ENCODE data around the gene TMEM183A.

The TMEM183A gene

DNA sequence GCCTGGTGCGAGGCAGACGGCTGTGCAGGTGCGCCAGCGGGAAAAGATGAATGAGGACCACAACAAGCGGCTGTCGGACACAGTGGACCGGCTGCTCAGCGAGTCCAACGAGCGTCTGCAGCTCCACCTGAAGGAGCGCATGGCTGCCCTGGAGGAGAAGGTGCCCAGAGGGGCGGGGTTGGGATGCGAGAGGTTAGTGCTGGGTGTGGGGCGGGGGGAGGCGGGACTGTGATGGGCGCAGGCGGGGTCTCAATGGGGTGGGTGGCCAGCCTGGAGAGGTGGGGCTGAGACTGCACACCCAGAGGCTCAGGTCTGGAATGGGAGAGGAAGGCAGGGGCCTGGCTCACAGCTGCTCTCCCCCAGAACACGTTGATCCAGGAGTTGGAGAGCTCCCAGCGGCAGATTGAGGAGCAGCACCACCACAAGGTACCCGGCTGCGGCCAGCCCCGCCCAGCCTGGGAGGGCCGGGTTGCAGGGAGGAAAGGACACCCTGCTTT is 41.4 kb downstream of the TMEM183A start:
- DNase-seq: no peak

DNA sequence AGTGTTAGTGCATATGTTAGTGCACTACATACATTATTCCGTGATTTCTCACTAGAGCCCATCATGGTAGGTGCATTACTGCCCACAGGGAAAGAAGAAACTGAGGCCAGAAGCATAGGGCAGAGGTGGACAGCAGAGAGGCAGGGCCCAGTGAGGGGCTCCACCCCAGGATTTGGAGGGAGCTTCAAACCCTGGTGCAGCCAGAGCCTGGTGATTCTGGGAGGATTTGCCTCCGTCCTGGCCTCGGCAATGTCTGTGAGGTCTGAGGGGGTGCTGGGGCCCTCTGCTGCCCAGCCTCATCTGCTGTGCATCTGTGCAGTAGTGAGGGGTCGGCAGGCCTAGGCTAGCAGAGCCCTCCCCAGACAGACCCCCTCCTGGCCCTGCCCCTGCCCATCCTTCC is 41.9 kb downstream of the TMEM183A start:
- DNase-seq: no peak

DNA sequence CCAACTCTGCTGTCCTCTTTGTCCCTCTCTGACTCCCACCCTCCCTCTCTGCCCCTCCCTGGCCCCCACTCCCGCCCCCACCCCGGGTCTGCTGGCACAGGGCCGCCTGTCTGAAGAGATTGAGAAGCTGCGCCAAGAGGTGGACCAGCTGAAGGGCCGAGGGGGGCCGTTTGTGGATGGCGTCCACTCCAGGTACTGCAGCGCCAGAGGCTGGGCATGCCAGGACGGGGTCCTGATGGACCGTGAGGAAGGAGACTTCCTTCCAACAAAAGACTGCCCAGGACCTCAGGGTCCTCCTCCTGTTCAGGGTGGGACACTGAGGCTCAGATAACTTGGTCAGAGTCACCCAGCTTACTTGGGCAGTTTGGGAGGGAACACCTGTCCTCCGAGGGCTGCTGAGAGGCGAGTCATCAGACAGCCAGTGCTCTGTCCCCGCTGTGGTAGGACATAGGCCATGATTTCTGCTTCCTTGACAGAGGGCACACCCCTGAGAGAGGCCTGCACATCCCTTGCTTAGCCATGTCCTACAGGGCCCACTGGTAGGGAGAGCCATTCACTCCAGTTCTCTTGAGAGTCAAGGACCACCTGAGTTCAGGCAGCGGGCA is 42.5 kb downstream of the TMEM183A start:
- no peak for DNase-seq

DNA sequence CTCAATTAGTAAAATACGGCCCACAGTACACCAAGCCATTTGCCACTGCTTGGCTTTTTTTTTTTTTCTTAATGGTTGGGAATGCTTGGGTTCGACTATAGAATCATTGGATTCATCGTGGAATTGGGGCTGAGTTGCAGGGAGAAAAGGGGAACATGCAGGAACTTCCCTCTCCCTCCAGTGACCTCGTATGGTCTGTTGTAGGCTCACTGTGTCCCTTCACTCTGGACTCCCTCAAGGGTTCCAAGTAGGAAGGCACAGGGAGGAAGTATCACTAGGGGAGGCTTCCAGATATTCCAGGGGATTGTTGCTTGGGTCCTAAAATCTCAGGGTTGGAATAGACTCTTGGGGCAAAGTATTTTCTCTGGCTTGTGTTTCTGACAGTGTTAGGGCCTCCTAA is 43.7 kb downstream of the TMEM183A start:
- no peak for DNase-seq

DNA sequence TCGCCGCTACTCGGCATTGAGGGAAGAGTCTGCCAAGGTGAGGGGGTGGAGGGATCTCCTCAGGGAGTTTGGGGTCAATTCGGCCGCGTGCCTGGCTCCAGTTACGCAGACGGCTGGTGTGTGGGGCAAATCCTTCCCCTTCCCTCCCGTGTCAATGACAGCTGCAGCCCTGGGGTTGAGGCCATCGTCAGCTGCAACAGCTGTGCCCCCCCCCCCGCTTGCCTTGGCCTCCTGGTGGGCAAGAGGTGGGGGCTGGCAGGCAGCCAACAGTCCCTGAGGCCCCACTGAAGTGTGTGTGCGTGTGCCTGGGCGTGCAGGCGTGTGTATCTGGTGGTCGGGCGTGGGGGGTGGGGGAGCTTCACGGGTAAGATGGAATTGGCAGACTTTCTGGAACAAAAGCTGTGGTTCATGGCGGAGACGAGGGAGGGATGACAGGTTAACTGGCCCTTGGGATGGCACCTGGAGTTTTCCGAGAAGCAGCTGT is 44.7 kb downstream of the TMEM183A start:
- DNase-seq: no peak

DNA sequence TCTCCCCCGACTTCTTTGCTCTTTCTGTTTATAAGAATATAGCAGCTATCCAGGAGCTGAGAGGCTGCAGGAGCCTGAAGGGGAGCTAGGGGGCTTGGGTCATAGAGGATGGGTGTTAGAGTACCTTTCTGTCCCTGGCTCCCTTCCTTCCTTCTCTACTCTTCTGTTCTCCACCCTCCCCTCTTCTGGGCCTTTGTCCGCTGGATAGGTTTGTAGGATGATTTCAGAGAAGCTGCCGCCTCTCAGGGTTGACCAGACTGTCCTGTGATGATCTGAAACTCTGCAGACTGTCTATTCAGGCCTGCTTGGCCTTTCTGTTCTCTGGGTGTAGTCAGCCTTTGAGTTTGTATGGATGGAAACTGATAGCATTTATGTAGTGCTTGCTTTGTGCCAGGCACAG is 45.4 kb downstream of the TMEM183A start:
- no peak for DNase-seq

DNA sequence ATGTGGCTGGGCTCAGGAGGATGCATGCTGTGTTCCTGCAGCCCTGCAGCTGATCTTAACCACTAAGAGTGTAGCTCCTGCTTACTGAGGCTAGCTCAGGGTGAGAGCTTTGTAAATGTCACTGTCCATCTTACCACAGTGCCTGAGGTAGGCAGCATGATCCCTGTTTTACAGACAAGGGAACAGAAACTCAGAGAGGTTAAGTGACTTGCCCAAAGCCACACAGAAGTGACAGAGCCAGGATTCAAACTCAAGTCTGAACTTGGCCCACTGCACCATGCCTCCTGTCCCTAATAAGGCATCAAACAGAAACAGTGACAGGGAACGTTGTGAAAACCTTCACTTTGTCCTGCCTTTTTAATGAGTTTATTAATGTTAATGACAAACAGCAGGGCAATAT is 47.0 kb downstream of the TMEM183A start:
- DNase-seq: no peak

DNA sequence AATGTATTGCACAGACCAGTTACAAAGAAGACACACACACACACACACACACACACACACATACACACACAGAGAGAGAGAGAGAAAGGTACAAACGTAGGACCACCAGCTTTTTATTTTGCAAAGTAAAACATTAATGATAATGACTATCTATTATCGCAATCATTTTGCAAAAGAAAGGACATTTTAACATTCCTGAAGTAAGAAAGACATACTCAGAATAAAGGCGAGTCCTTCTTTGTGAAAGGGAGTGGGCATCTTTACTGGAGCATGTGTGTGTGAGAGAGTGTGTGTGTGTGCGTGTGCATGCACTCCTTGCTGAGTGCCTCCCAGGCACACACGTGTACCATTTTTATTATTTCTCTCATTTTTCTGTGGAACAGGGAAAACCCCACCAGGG is 47.5 kb downstream of the TMEM183A start:
- no peak for DNase-seq

DNA sequence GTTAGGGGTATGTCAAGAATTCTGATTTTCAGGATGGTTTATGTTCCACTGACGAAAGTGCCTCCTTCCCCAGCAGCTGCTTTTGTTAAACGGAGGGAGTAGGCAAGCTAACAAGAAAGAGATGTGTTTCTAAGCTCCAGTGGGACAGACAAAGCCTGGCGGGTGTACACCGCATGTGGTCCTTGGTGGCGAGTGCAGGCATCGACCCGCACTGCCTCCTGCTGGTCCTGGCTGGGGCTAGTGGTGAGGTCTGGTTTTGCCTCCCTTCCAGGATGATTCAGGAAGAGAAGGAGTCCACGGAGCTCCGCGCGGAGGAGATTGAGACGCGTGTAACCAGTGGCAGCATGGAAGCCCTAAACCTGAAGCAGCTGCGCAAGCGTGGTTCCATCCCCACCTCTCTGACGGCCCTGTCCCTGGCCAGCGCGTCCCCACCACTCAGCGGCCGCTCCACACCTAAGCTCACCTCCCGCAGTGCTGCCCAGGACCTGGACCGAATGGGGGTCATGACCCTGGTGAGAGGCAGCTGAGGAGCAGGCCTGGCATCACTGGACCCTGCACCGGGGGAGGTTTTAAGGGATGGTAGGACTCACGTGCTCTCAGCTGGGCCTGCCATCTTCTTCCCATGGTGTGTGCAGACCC is 48.1 kb downstream of the TMEM183A start:
- DNase-seq: no peak

DNA sequence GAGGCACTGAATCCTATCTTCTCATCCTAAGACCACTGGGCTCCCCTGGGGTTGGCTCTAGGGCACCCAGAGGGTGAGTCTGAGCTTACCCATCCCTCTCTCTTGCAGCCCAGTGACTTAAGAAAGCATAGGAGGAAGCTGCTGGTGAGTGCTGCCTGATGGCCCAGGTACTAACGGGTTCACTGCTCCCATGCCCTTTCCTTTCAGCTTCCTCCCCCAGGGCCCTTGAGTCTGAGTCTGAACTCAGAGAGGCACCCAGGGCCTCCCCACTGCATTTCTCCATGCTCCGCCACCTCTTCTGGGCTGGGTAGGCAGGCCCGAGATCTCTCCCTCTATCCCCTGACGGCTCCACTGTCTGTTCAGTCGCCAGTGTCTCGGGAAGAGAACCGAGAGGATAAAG is 48.8 kb downstream of the TMEM183A start:
- no peak for DNase-seq

DNA sequence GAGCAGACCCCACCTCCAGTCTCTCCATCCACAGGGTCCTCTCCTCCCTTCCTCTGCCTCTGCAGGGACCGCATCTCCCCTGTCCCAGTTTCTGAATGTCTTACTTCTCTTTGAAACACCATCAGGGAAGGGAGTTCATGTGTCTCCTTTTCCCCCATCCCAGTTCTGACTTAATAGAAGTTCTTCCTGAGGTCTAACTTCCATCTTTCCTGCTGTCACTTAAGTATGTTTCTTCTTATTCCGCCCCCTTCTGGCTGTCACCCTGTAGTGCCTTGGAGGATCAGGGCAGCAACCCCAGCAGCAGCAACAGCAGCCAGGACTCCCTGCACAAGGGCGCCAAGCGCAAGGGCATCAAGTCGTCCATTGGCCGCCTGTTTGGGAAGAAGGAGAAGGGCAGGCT is 49.3 kb downstream of the TMEM183A start:
- no peak for DNase-seq

DNA sequence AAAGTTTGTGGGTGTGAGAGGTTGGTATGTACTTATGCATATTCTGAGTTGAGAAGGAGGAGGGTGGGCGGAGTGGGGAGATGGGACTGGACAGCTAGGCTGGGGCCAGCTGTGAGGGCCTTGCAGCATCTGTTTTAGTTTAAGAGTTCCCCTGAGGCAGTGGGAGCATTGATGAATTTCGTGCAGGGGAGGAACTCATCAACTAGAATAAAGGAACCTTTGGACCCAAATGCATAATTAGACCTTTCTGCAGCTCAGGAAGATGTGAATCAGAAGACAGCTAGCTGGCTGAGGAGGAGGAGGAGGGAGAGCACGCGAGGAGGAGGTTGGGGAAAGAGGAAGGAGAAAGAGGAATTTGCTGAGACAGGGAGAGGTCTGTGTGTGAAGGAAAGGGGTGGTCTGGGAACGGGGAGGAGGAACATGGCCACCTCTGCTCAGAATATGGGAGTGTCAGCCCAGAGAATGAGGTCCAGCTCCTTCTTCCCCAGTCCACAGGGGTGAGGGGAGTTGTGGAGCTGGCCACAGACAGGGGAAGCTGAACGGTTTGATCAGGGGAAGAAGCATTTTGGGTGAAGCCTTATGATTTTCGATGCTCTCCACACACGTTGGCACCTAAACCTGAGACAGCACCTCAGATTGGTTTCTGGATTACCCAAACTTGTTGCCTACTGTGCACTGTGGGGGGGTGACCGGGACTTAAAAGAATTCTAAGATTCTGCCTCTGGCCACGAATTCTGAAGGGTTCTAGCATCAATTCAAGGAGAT is 50.9 kb downstream of the TMEM183A start:
- no peak for DNase-seq

DNA sequence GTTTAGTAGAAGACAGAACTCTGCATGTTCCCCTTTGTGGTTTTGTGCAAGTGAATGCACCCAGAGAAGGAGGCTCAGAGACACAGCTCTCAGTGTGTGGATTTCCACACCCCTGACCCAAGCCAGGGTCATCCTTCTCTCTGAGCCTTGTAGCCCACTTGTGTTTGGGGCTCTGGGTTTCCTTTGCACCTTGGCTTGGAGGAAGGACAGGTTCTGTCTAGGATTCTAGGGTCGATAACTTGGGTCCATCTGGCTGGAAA is 51.4 kb downstream of the TMEM183A start:
- DNase-seq: no peak

DNA sequence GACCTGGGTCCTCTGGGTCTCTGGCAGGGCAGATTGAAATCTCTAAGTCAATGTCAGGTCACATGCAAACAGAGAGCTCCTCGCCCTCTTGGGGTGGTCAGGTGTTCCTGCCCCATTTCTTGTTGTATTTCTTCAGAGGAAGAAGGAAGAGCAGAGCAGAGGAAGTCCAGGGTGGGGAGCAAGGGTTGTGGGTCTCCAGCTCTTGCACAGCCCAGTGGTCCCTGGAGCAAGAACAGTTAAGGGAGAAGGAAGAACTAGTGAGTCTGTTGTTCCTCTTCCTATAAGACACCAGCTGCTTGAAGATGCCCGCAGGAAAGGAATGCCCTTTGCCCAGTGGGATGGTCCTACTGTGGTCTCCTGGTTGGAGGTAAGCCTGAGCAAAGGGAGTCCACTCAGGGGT is 52.3 kb downstream of the TMEM183A start:
- DNase-seq: no peak

DNA sequence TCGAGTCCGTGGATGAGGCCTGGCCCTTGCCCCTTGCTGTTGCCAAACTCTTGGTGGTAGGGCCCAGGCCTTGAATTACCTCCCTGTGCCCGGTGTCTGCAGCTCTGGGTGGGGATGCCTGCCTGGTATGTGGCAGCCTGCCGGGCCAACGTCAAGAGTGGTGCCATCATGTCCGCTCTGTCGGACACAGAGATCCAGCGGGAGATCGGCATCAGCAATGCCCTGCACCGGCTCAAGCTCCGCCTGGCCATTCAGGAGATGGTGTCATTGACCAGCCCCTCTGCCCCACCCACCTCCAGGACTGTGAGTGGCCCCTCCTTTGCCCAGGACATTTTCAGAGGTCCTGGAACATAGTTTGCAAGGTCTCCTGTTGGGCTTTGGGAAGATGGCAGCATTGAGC is 52.9 kb downstream of the TMEM183A start:
- no peak for DNase-seq

DNA sequence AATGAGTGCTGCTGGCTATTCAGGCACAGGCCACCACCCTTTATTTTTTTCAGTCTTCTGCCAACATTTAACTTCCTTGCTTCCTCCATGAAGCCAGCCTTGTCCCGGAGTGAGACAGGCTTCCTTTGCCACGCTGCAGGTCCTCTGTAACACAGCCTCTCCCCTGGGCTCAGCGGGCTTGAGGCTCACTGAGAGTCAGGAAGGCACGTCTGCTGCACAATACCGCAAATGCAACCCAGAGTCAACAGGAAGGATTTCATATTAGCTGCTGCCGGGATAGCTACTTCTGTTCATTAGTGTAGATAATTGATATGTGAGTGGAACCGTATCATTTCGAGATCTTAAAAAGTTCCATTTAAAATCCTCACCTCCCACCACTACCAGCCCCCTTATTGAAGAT is 56.1 kb downstream of the TMEM183A start:
- DNase-seq: no peak

DNA sequence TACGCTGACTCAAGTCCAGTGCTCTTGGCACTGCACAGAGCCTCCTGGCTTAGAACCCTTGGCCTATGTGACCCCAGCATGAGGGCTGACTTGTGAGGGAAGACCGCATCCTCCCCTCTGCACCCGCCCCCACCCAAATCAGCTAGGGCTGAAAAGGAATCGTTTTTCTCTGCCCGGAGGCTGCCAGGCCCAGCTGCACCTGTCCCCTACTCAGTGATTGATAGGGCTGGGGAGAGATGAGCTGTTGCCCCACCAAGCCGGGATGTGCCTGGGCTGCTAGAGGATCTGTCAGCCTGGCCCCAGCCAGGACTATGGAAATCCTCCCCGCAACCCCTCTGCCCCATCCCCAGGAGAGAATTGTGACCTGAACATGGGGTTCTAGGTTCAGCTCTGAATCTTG is 58.0 kb downstream of the TMEM183A start:
- no peak for DNase-seq

DNA sequence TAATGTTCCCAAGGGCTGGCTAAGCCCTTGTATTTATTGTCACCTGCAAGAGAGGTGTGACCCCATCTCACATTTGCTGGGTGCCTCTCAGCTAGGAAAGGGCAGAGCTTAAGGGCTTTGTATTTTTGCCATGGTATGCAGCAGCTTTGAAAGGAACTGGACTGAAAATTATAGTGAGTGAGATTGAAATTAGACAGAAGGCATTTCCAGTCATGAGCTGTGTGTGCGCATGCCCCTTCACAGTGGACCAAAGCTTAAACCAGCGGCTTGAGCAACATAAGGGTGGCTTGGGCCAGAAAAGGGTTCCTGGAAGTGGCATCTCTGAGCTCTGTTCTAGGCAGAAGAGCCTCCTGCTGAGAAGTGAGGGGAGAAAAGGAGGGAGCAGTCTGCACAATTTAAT is 58.8 kb downstream of the TMEM183A start:
- no peak for DNase-seq

DNA sequence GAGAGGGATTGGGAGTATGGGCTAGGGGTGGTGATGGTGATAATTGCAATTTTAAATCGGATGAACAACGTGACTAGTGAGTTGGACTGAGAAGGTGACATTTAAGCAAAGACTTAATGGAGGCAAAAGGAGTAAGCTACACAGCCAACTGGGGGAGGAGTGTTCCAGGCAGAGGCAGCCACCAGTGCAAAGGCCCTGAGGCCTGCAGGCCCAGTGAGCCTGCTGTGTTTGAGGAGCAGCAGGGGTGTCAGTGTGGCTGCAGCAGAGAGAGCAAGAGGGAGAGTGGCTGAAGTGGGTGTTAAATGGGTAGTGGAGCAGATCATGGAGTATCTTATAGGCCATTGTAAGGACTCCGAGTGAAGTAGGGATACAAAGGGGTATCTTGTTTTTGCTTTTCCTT is 59.8 kb downstream of the TMEM183A start:
- DNase-seq: no peak

DNA sequence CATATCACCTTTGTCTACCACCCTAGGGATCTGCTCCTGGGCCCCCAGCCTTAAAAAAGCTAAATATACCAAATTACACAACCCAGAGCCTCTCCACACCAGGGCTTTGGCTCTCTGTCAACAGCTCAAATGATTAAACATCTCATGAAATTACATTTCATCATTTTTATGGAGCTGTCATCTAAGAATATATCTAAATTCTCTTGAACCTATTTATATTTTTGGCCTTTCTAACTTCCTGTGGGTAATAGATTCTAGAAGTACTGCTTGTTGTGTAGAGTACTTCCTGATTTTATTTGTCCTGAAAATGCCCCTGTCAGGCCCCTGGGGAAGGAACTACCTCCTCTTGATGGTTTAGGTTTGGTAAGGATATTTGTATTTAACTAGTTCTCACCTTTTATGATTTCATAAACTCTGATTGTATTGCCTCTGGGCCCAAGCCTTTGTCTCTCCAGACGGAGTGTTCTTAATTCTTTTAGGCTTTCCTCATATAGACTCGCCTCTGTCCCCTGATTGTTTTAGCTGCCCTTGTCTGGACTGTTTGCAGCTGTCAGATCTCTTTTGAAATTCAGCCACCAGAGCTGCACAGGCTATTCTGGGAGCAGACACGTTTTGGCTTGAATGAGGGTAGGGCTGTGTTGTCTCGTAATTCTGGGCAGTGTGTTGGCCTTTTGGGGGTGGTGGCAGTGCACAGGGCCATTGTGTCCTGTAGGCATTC is 62.0 kb downstream of the TMEM183A start:
- no peak for DNase-seq

DNA sequence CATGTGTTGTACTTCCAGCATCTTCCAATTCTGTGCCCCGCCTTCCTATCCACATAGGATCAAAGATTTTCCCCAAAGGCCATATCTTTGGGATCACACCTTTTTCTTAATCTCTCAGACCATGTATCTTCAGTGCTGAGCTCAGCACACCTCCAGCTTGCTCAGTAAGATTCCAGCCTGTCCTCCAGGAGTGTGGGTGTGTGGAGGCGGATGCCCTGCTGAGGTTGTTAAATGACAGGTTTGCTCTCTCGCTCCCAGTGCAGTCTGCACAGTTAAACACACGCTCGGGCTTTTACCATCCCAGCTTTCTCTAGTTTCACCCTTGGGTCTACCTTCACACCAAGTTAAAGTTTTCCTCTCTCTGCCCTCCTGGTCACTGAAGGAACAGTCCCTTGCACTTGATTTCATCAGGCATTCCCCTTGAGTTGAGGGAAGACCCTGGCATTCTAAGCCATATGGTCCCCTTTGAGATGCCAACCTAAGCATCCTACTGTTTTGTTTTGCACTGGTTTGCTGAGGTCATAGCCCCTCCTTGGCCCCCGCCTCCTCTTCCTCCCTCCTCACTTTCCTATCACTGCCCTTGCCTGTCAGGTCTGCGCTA is 64.9 kb downstream of the TMEM183A start:
- DNase-seq: no peak

DNA sequence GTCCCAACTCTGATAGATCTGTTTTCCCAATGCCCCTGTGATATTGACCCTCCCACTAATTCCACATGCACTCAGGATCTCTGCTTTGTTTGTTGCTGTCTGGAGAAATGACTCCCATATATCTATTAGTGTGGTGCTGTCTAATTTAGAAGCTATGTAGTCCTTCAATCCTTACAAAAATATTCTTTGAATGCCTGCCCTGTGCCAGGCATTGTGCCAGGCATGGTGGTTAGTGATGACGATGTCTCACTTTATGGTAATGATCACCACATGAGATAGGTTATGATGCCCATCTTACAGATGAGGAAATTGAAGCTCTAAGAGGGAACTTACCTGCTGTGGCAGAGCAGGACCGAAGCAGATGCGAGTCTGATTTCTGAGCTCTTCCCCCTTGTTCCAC is 65.7 kb downstream of the TMEM183A start:
- DNase-seq: no peak

DNA sequence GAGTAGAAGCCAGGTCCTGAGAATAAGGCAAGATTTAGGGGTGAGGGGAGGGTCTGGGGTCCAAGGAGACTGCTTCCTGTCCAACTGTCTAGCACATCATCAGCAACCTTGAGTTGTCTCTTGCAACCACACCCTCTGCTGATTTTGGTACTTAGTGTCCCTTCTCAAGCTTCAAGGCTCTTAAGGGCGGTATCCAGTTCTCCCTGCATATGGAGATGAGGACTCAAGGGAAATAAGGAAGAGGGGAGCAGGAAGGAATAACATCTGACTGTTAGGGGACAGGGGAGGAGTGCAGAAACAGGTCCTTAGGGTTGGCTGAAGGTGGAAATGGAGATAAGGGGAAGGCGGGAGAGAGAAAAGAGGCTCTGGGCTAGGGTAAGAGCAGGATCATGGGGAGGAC is 66.3 kb downstream of the TMEM183A start:
- no peak for DNase-seq
